IMR-90 (cell line): ENCODE data around the gene CDH12. TPM values are rescaled to one million over a fixed set of nuclear protein-coding genes. Genes with fewer than 3 reads are reported as not detected.
A peak's percentile ranks its signal among the peaks of the same experiment; 100 is the strongest.

ENCODE experiments used
- ATAC-seq: fragments of 200-7000 bp; cut with Tn5 transposase; 2 replicates; pipeline ENCODE4 v1.9.1; 2020; ENCODE audit warnings: low read depth, mild to moderate bottlenecking, moderate library complexity
- BruUV-seq: library from RNA; stranded (reverse); fragments of 400-500 nt; replicated peaks from 2 replicates; lab custom pipeline; 2021; lab: Mats Ljungman, UMichigan
- CTCF ChIA-PET: fragments of 300-600 bp; formaldehyde crosslinking; extraction: SDS; loops from one replicate; lab custom pipeline; 2021; ENCODE audit warnings: antibody characterized with exemption; lab: Yijun Ruan, JAX
- POLR2A ChIA-PET: fragments of 300-600 bp; sonication (Branson Sonifier 250); formaldehyde crosslinking; loops from one replicate; lab custom pipeline; 2022; ENCODE audit warnings: antibody characterized with exemption; ENCODE audit not compliant: unreplicated experiment; lab: Charles Lee
- DNase-seq: peaks from one replicate; pipeline ENCODE4 v3.0.0; 2013
- H2AFZ ChIP-seq: replicated peaks from 2 replicates; pipeline ENCODE3; 2013; ENCODE audit warnings: low read length, mild to moderate bottlenecking; ENCODE audit not compliant: poor library complexity
- H2AK5ac ChIP-seq: 2 replicates; pipeline ENCODE4 v1.6.1; 2013; ENCODE audit warnings: low read depth, low read length, inconsistent platforms
- H2AK9ac ChIP-seq: replicated peaks from 2 replicates; pipeline ENCODE3; 2013; ENCODE audit warnings: mild to moderate bottlenecking, low read depth, low read length, moderate library complexity; ENCODE audit not compliant: poor library complexity
- H2BK120ac ChIP-seq: 2 replicates; pipeline ENCODE4 v1.6.1; 2013; ENCODE audit warnings: low read depth, low read length, inconsistent platforms
- H2BK15ac ChIP-seq: 3 replicates; pipeline ENCODE4 v1.6.1; 2013; ENCODE audit warnings: low read depth, low read length, inconsistent platforms
- H2BK20ac ChIP-seq: 2 replicates; pipeline ENCODE4 v1.6.1; 2013; ENCODE audit warnings: low read depth, mild to moderate bottlenecking, inconsistent platforms, low read length, moderate library complexity
- H2BK5ac ChIP-seq: 2 replicates; pipeline ENCODE4 v1.6.1; 2013; ENCODE audit warnings: mild to moderate bottlenecking, low read depth, low read length, inconsistent platforms; ENCODE audit not compliant: poor library complexity, severe bottlenecking
- H3K14ac ChIP-seq: replicated peaks from 2 replicates; pipeline ENCODE4 v1.6.1; 2013; ENCODE audit warnings: low read depth, low read length, inconsistent platforms
- H3K18ac ChIP-seq: 2 replicates; pipeline ENCODE4 v1.6.1; 2013; ENCODE audit warnings: low read depth, low read length, control low read depth
- H3K23ac ChIP-seq: 2 replicates; pipeline ENCODE4 v1.6.1; 2013; ENCODE audit warnings: low read depth, low read length, inconsistent platforms
- H3K27ac ChIP-seq: 2 replicates; pipeline ENCODE4 v1.5.1; 2013; ENCODE audit warnings: mild to moderate bottlenecking, control low read depth, low read length; ENCODE audit not compliant: insufficient read depth
- H3K27me3 ChIP-seq: 2 replicates; pipeline ENCODE4 v1.6.1; 2013; ENCODE audit warnings: low read length; ENCODE audit not compliant: control insufficient read depth, insufficient read depth
- H3K36me3 ChIP-seq: 2 replicates; pipeline ENCODE4 v1.6.1; 2013; ENCODE audit warnings: low read length, mixed read lengths; ENCODE audit not compliant: control insufficient read depth, insufficient read depth
- H3K4ac ChIP-seq: 2 replicates; pipeline ENCODE4 v1.6.1; 2013; ENCODE audit warnings: low read depth, low read length, inconsistent platforms
- H3K4me1 ChIP-seq: 2 replicates; pipeline ENCODE4 v1.6.1; 2013; ENCODE audit warnings: low read length, mixed read lengths; ENCODE audit not compliant: control insufficient read depth, insufficient read depth
- H3K4me2 ChIP-seq: 2 replicates; pipeline ENCODE4 v1.6.1; 2013; ENCODE audit warnings: low read depth, mild to moderate bottlenecking, control low read depth, low read length, moderate library complexity
- H3K4me3 ChIP-seq: 2 replicates; pipeline ENCODE4 v1.5.1; 2013; ENCODE audit warnings: low read depth, mild to moderate bottlenecking, control low read depth, low read length, moderate library complexity; ENCODE audit not compliant: insufficient read depth
- H3K56ac ChIP-seq: 2 replicates; pipeline ENCODE4 v1.6.1; 2013; ENCODE audit warnings: low read length, inconsistent platforms; ENCODE audit not compliant: insufficient read depth; ENCODE audit errors: extremely low read depth
- H3K79me1 ChIP-seq, 2 experiments: 2 replicates each; pipeline ENCODE4 v1.6.1; 2013; ENCODE audit warnings: low read length in 2 of 2, inconsistent platforms in 1 of 2, low read depth in 1 of 2
- H3K9ac ChIP-seq: 2 replicates; pipeline ENCODE4 v1.6.1; 2013; ENCODE audit warnings: low read depth, low read length, control low read depth
- H3K9me1 ChIP-seq: 2 replicates; pipeline ENCODE4 v1.6.1; 2013; ENCODE audit warnings: low read length, inconsistent platforms; ENCODE audit not compliant: insufficient read depth
- H3K9me3 ChIP-seq: 2 replicates; pipeline ENCODE4 v1.6.1; 2013; ENCODE audit warnings: low read length; ENCODE audit not compliant: control insufficient read depth, insufficient read depth
- H4K20me1 ChIP-seq: 2 replicates; pipeline ENCODE4 v1.6.1; 2013; ENCODE audit warnings: low read length, inconsistent platforms; ENCODE audit not compliant: insufficient read depth
- H4K5ac ChIP-seq: 2 replicates; pipeline ENCODE4 v1.6.1; 2013; ENCODE audit warnings: mild to moderate bottlenecking, low read depth, low read length, control low read depth
- H4K8ac ChIP-seq, 2 experiments: 2 replicates each; pipeline ENCODE4 v1.6.1; 2013; ENCODE audit warnings: low read depth in 2 of 2, low read length in 2 of 2, control low read depth in 1 of 2, inconsistent platforms in 1 of 2
- H4K91ac ChIP-seq: 2 replicates; pipeline ENCODE4 v1.6.1; 2013; ENCODE audit warnings: low read depth, low read length, inconsistent platforms; ENCODE audit not compliant: insufficient read depth
- MAFK ChIP-seq: IDR thresholded peaks from 2 replicates; pipeline ENCODE4 v1.6.1; 2012; ENCODE audit warnings: low read depth, low read length, improper control_type of control experiment
- POLR2A ChIP-seq: IDR thresholded peaks from 2 replicates; pipeline ENCODE4 v1.6.1; 2012; ENCODE audit warnings: mild to moderate bottlenecking, low read depth, low read length
- WGBS, 2 experiments: methylation state at CpG; one replicate each; pipeline versions ENCODE4 v1.1.5 to v1.1.7; 2013; ENCODE audit warnings: missing lambda C conversion rate in 2 of 2; ENCODE audit not compliant: insufficient read length in 1 of 2; ENCODE audit errors: extremely low coverage in 2 of 2; 5-methylcytosine and 5-hydroxymethylcytosine counted together
- dilution Hi-C: fragments of 300-500 bp; cut with HindIII; formaldehyde crosslinking; loops from one replicate; pipeline ENCODE4 v1.14.3; 2018; ENCODE audit warnings: low sequenced_read_pairs; ENCODE audit not compliant: unreplicated experiment
- in situ Hi-C: fragments of 300-500 bp; cut with MboI; formaldehyde crosslinking; loops from 3 replicates; pipeline ENCODE4 v1.14.3; 2019; ENCODE audit warnings: low sequenced_read_pairs, inconsistent platforms, mixed read lengths
- intact Hi-C: fragments of 100-400 bp; cut with micrococcal nuclease; formaldehyde crosslinking; loops from 2 replicates; pipeline ENCODE4 v1.10.0; 2022
- polyA plus RNA-seq, 3 experiments: library from polyadenylated mRNA; depleted of rRNA; stranded (reverse); fragments of >200 nt; gene quantifications; 2 replicates each; pipeline ENCODE4 v1.2.3, GENCODE V29; 2012; ENCODE audit warnings: low replicate concordance in 1 of 3
- total RNA-seq: library from RNA; depleted of rRNA; stranded (reverse); fragments of >200 nt; gene quantifications from 2 replicates; pipeline ENCODE4 v1.2.3, GENCODE V29; 2012
- TF ChIP-seq, protein P1 (sequence below): conservative IDR thresholded peaks from 2 replicates; pipeline ENCODE4 v1.5.1; 2012; ENCODE audit warnings: mild to moderate bottlenecking, low read depth, low read length, improper control_type of control experiment

The CDH12 gene
- total and polyA plus RNA-seq, 2 of the 4 experiments (the other 2 are of a cell fraction) = not detected

DNA sequence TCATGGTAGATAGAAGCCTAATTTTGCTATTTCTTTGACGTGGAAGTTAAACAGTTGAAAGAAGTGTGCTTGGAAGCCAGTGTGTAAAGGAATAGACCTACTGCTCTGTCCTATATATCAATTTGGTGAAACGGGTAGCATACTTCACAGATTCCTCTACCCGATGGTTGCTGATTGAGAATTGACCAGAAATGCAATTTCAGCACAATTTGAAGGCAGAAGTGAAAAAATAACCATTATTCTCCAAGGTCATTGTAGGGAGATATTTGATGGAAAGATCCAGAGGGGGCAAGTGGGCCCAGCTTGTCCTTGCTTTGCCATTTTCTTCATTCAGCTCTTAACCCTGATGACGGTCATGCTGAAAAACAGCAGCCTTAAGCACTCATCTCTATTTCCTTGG lies 15.3 kb downstream of the CDH12 start:
- no peak overlapping the region for H2BK20ac ChIP-seq
- H2AK5ac ChIP-seq = no peak overlapping the region
- H2BK120ac ChIP-seq = no peak overlapping the region
- H3K9ac ChIP-seq = no peak overlapping the region
- DNase-seq = no peak
- H3K56ac ChIP-seq = no peak overlapping the region
- no peak overlapping the region for H4K5ac ChIP-seq
- no peak overlapping the region for H4K8ac ChIP-seq
- H3K4ac ChIP-seq = no peak overlapping the region
- CTCF ChIA-PET = no interaction called here
- H3K23ac ChIP-seq = no peak overlapping the region
- H3K27ac ChIP-seq = no peak overlapping the region
- H2BK15ac ChIP-seq = no peak overlapping the region
- intact Hi-C loops (no loop called here), dilution Hi-C loops (no loop called here), in situ Hi-C loops (no loop called here)
- H3K27me3 ChIP-seq = no peaks in the 10 kb centered on the region
- H4K20me1 ChIP-seq = no peaks in the 10 kb centered on the region
- BruUV-seq = no TSS peak
- no peaks in the 10 kb centered on the region for H3K9me1 ChIP-seq
- no peak overlapping the region for H3K4me2 ChIP-seq
- no peaks in the 10 kb centered on the region for H3K79me1 ChIP-seq
- H3K9me3 ChIP-seq = peaks cover 5% of the 10 kb centered on the region
- H3K4me3 ChIP-seq = no peak overlapping the region
- TF ChIP-seq POLR2A (no peak), MAFK (peak; percentile 53)
- TF ChIP-seq, protein P1, sequence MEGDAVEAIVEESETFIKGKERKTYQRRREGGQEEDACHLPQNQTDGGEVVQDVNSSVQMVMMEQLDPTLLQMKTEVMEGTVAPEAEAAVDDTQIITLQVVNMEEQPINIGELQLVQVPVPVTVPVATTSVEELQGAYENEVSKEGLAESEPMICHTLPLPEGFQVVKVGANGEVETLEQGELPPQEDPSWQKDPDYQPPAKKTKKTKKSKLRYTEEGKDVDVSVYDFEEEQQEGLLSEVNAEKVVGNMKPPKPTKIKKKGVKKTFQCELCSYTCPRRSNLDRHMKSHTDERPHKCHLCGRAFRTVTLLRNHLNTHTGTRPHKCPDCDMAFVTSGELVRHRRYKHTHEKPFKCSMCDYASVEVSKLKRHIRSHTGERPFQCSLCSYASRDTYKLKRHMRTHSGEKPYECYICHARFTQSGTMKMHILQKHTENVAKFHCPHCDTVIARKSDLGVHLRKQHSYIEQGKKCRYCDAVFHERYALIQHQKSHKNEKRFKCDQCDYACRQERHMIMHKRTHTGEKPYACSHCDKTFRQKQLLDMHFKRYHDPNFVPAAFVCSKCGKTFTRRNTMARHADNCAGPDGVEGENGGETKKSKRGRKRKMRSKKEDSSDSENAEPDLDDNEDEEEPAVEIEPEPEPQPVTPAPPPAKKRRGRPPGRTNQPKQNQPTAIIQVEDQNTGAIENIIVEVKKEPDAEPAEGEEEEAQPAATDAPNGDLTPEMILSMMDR = no peak
- H2AFZ ChIP-seq = no peak overlapping the region
- WGBS, 2 experiments = no CpG with 5 or more reads among the region's 4 CpGs
- no peak overlapping the region for H2AK9ac ChIP-seq
- H3K14ac ChIP-seq = no peak overlapping the region
- H2BK5ac ChIP-seq = no peak overlapping the region
- no peaks in the 10 kb centered on the region for H3K4me1 ChIP-seq
- POLR2A ChIA-PET = no interaction called here
- ATAC-seq = no peak
- no peak overlapping the region for H3K18ac ChIP-seq
- no peak overlapping the region for H4K91ac ChIP-seq
- no peaks in the 10 kb centered on the region for H3K36me3 ChIP-seq
